ENCODE data around the gene CLRN3.

The CLRN3 gene

GRCh38 chr10:127908959-127909267 is 16.2 kb upstream of the CLRN3 start:
- H3K4me3 ChIP-seq (ENCODE audit: low read length, poor library complexity, severe bottlenecking), result no peak overlapping the region
- TF ChIP-seq, protein P1, sequence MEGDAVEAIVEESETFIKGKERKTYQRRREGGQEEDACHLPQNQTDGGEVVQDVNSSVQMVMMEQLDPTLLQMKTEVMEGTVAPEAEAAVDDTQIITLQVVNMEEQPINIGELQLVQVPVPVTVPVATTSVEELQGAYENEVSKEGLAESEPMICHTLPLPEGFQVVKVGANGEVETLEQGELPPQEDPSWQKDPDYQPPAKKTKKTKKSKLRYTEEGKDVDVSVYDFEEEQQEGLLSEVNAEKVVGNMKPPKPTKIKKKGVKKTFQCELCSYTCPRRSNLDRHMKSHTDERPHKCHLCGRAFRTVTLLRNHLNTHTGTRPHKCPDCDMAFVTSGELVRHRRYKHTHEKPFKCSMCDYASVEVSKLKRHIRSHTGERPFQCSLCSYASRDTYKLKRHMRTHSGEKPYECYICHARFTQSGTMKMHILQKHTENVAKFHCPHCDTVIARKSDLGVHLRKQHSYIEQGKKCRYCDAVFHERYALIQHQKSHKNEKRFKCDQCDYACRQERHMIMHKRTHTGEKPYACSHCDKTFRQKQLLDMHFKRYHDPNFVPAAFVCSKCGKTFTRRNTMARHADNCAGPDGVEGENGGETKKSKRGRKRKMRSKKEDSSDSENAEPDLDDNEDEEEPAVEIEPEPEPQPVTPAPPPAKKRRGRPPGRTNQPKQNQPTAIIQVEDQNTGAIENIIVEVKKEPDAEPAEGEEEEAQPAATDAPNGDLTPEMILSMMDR (conservative IDR thresholded peaks at IDR 0.05; ENCODE audit: low read length), result no peak
- no peak for TF ChIP-seq EZH2phosphoT487 (IDR thresholded peaks at IDR 0.05; ENCODE audit: borderline replicate concordance)
- no peak overlapping the region for H3K9ac ChIP-seq (ENCODE audit: low read depth, low read length, poor library complexity, severe bottlenecking)
- H3K36me3 ChIP-seq (ENCODE audit: insufficient read depth, low read length), result no peaks in the 10 kb centered on the region
- no peaks in the 10 kb centered on the region for H4K20me1 ChIP-seq (ENCODE audit: insufficient read depth, low read length, poor library complexity, severe bottlenecking)
- H3F3A ChIP-seq (ENCODE audit: low read depth), result no peaks in the 10 kb centered on the region
- H3K9me3 ChIP-seq (ENCODE audit: insufficient read depth, low read depth, low read length), result no peaks in the 10 kb centered on the region
- H3K4me2 ChIP-seq (ENCODE audit: low read depth, low read length, poor library complexity, severe bottlenecking), result no peak overlapping the region
- H2AFZ ChIP-seq (ENCODE audit: low read length), result no peak overlapping the region
- no peaks in the 10 kb centered on the region for H3K9me2 ChIP-seq (replicated peaks; ENCODE audit: low read depth, low read length)
- H3K27me3 ChIP-seq (ENCODE audit: insufficient read depth, low read length, poor library complexity, severe bottlenecking), result peaks cover 8% of the 10 kb centered on the region
- no peaks in the 10 kb centered on the region for H3K79me2 ChIP-seq (ENCODE audit: insufficient read depth, low read length)
- H3K4me1 ChIP-seq (ENCODE audit: insufficient read depth, low read length, poor library complexity, severe bottlenecking), result no peaks in the 10 kb centered on the region

GRCh38 chr10:127908106-127908958 is 15.6 kb upstream of the CLRN3 start:
- Histone ChIP-seq H3K36me3 (ENCODE audit: insufficient read depth, low read length) (no peaks in the 10 kb centered on the region), H3K4me2 (ENCODE audit: low read depth, low read length, poor library complexity, severe bottlenecking) (no peak overlapping the region), H3F3A (ENCODE audit: low read depth) (no peaks in the 10 kb centered on the region), H3K9ac (ENCODE audit: low read depth, low read length, poor library complexity, severe bottlenecking) (no peak overlapping the region), H2AFZ (ENCODE audit: low read length) (no peak overlapping the region), H3K27me3 (ENCODE audit: insufficient read depth, low read length, poor library complexity, severe bottlenecking) (peaks cover 8% of the 10 kb centered on the region), H3K79me2 (ENCODE audit: insufficient read depth, low read length) (no peaks in the 10 kb centered on the region), H3K4me1 (ENCODE audit: insufficient read depth, low read length, poor library complexity, severe bottlenecking) (no peaks in the 10 kb centered on the region), H3K4me3 (ENCODE audit: low read length, poor library complexity, severe bottlenecking) (no peak overlapping the region), H3K9me3 (ENCODE audit: insufficient read depth, low read depth, low read length) (no peaks in the 10 kb centered on the region), H4K20me1 (ENCODE audit: insufficient read depth, low read length, poor library complexity, severe bottlenecking) (no peaks in the 10 kb centered on the region), H3K9me2 (replicated peaks; ENCODE audit: low read depth, low read length) (no peaks in the 10 kb centered on the region)
- TF ChIP-seq EZH2phosphoT487 (IDR thresholded peaks at IDR 0.05; ENCODE audit: borderline replicate concordance), result no peak
- TF ChIP-seq, protein P1 (conservative IDR thresholded peaks at IDR 0.05; ENCODE audit: low read length), result no peak

- Histone ChIP-seq H3K9ac (ENCODE audit: low read depth, low read length, poor library complexity, severe bottlenecking) (no peak overlapping the region), H3K36me3 (ENCODE audit: insufficient read depth, low read length) (no peaks in the 10 kb centered on the region), H3K27me3 (ENCODE audit: insufficient read depth, low read length, poor library complexity, severe bottlenecking) (peaks cover 8% of the 10 kb centered on the region), H3K9me2 (replicated peaks; ENCODE audit: low read depth, low read length) (no peaks in the 10 kb centered on the region), H3K79me2 (ENCODE audit: insufficient read depth, low read length) (no peaks in the 10 kb centered on the region), H3K4me3 (ENCODE audit: low read length, poor library complexity, severe bottlenecking) (peak overlapping the region; percentile 71), H3K4me1 (ENCODE audit: insufficient read depth, low read length, poor library complexity, severe bottlenecking) (no peaks in the 10 kb centered on the region), H3K4me2 (ENCODE audit: low read depth, low read length, poor library complexity, severe bottlenecking) (peak overlapping the region; percentile 74), H3F3A (ENCODE audit: low read depth) (no peaks in the 10 kb centered on the region), H4K20me1 (ENCODE audit: insufficient read depth, low read length, poor library complexity, severe bottlenecking) (no peaks in the 10 kb centered on the region), H3K9me3 (ENCODE audit: insufficient read depth, low read depth, low read length) (no peaks in the 10 kb centered on the region), H2AFZ (ENCODE audit: low read length) (peak overlapping the region; percentile 73; the same call in 1 of the 2 replicates)
- no peak for TF ChIP-seq EZH2phosphoT487 (IDR thresholded peaks at IDR 0.05; ENCODE audit: borderline replicate concordance)
- TF ChIP-seq, protein P1 (conservative IDR thresholded peaks at IDR 0.05; ENCODE audit: low read length), result no peak
These were observed 14.8 kb upstream of the CLRN3 start for GRCh38 chr10:127907411-127908105.

All from Loucy (cell line).